GM21360 (cell line): ENCODE data around the gene ZNF202.
"Not testable (repeated sequence)": the region's sequence is repeated elsewhere in the genome, so short reads cannot be mapped to it uniquely, and the experiment has no call there.

Experiments used
- ATAC-seq: cut with Tn5 transposase; IDR thresholded peaks from one replicate; pipeline ENCODE4 v1.9.1; 2021; ENCODE audit warnings: mild to moderate bottlenecking, moderate library complexity; ENCODE audit not compliant: unreplicated experiment

ZNF202 gene

DNA sequence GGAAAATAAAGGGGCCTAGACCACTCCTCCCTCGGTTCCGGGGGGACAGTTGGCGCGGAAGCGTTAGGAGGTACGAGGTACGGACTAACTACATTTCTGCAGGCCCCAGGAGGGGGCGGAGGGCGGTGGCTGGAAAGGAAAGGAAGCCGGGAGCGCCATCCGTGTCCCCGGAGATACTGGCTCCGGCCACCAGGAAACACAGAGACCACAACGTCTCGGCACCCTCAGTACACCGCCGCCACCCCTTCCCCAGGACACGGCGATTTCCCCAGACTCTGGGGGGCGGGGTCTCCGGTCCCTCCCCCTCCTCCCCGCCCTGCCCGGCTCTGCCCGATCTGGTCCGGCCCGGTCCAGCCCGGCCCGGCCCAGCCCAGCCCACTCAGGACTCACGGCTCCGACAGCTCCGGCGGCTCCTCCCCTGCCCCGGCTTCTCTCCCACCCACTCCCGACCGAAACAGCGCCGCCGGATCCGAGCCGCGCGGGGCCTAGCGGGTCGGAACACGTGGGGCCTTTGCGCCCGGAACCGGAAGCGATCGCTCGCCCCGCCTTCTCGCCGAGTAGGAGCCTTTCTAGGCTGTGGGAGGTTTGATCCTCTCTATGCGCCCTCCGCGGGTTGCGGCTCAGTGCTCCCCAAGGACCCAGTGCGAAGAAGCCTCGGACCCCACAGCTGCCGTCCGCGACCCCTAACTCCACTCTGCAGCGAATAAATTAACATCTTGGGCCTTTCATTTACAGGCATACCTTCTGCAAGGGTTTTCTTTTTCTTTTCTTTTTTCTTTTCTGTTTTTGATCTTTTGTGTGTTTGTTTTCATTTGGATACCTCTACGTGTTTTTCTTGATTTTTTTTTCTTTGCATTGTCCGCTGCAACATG lies at the start of gene ZNF202:
ZNF202 (minus strand) TSS at position 502 of the 872 bp plus-strand sequence. CDS start 10,772 bp downstream, outside the sequence.
- ATAC-seq, result peak; percentile 99

DNA sequence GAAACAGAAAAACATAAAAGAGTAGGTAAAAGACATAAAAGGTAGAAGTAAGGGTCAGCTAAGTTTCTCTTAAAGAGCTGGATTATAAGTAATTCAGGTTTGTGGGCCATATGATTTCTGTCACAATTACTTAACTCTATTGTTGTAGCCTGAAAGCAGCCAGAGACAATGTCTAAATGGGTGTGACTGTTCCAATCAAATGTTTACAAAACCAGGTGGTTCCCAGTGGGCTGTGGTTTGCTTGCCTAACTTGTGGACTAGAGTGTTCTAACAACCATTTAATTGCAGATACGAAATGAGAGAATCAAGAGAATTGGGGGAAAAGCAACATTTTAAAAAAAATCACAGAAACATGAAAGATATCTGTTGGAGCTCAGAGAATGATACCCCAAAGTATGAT lies 42.1 kb upstream of the ZNF202 start:
- no peak for ATAC-seq

GRCh38 chr11:123778511-123778910 lies 37.1 kb upstream of the ZNF202 start:
- no peak for ATAC-seq

GRCh38 chr11:123775715-123776549 lies 34.5 kb upstream of the ZNF202 start:
- no peak for ATAC-seq

DNA sequence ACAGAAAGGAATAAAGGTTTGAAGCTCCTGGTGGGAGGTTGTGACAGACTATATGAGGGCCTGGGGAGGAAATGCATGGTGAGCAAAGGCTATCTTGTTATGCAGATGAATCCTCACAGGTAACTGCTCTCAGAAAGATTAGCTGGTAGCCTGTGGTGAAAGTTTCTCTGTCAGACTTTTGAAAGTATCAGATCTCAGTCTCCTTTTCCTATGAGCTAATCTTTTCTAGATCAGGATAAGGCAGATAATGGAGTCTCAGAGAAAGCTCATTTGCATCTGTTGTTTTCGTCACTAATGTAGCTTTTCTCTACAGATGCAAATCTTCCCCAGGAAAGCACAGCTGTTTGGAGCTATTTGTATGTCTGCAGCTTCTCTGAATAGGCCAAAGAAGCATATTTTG lies 33.8 kb upstream of the ZNF202 start:
- ATAC-seq, result no peak

DNA sequence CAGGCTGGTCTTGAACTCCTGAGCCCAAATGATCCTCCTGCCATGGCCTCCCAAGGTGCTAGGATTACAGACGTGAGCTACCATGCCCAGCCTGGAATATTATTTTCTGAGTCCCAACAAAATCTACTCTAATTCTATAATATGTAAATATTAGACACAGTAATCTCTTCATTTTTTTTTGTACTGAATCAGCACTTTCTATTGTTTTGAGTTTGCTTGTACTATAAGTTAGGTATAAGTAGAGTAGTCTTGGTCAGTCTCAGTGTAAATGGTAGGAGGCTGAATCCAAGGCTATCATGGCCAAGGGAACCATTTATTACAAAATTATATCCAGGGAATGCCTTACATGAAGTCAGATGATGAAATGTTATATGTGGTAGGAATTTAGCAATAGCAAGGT lies 32.5 kb upstream of the ZNF202 start:
- ATAC-seq, result no peak

DNA sequence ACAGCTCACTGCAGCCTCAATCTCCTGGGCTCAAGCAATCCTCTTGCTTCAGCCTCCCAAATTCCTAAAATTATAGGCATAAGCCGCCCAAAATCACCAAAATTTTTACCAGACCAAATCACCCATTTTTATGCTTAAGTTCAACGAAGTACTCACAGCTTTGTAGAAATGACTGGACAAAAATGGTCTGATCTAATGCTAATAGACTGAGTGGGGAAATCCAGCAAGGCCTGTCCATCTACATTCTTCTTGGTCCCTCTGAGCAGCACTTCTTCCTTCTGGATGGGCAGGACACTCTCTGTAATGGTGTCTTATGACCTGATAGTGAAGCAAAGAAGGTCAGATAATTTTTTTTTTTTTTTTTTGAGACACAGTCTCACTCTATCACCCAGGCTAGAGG lies 31.6 kb upstream of the ZNF202 start:
- ATAC-seq, result no peak

GRCh38 chr11:123771664-123772063 lies 30.2 kb upstream of the ZNF202 start:
- ATAC-seq, result no peak

DNA sequence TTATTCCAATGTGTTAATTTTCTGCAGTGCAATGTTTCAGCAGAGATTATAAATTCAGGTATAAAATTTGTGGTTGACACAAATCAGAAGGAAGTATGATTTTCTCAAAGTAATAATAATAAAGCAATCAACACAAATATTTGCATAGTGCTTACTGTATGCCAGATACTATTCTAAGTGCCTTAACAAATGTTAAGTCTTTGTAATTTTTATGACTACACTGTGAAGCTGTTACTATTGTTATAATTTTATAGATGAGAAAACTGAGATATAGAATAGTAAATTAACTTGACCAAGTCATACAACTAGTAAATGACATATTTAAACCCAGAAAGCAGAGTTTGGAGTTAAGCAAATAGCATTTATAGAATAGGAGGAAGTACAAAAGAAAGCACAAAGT lies 29.3 kb upstream of the ZNF202 start:
- no peak for ATAC-seq

DNA sequence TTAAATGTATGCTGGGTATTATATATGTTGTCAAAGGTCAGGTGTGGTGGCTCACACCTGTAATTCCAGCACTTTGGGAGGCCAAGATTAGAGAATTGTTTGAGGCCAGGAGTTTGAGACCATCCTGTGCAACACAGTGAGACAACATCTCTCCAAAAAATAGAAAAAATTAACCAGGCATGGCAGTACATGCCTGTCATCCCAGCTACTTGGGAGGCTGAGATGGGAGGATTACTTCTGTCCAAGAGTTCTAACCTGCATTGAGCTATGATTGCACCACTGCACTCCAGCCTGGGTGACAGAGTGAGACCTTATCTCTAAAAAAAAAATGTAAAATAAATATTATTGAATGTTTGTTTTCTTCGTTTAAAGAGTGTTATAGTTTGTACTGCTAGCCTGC lies 24.1 kb upstream of the ZNF202 start:
- ATAC-seq, result no peak

DNA sequence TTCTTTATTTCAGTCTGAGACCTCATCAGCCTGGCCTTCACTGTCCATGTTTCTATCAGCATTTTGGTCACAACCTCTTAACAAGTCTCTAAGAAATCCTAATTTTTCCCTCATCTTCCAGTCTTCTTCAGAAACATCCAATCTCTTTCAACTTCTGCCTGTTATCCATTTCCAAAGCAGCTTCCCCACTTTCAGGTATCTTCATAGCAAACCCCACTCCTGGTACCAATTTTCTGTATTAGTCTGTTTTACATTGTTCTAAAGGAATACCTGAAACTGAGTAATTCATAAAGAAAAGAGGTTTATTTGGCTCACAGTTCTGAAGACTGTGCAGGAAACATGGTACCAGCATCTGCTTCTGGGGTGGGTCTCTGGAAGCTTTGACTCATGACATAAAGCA lies 21.0 kb upstream of the ZNF202 start:
- ATAC-seq, result no peak

DNA sequence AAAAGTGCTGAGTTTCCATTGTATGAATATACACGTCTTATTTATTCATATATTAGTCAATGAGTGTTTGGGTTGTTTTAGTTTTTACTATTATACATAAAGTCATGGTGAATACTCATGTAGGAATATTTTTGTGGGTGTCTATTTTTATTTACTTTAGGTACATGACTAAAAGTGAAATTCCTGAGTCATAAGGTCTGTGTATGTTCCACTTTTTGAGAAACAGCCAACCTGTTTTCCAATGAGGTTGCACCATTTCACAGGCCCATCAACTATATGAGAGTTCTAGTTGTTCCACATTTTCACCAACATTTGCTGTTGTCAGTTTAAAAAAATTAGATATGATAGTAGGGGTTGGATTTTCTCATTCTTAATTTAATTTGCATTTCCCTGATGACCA lies 19.4 kb upstream of the ZNF202 start:
- peak; percentile 94 for ATAC-seq

GRCh38 chr11:123757976-123758375 lies 16.5 kb upstream of the ZNF202 start:
- no peak for ATAC-seq

GRCh38 chr11:123755813-123756212 lies 14.4 kb upstream of the ZNF202 start:
- ATAC-seq, result no peak

DNA sequence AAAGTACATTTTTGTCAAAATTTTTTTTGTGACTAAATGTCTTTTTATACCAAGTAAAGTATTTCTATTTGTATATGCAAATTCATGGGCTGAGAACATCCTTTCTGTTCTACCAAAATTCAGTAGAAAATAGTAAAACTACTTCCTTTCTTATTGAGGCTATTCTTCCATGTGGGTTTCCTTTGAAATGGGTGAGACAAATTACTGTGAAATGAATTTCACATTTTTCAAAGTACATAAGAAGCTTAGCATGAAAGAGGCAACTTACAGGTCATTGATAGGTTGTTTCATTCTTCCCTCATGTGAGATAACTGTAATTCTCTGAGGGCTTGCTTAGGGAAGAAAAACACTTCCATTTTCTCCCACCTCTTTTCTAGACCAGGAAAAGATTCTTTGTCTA lies 13.9 kb upstream of the ZNF202 start:
- no peak for ATAC-seq

DNA sequence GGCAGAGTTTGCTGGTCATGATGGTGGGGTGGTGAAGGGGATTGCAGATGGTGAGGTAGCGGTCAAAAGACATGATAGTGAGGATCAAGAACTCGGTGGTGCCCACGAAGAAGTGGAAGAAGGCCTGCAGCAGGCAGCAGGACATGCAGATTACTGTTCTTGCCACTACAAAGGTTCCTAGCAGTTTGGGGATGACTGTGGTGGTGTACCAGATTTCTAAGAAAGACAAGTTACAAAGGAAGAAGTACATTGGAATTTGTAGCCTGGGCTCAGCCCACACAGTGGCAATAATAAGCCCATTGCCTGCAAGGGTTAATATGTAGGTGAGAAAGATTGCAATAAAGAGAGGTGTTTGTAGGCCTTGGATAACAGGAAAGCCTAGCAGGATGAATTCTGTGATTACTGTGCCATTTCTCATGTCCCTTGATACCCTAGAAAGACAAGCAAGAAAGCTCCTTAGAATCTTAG lies 12.7 kb upstream of the ZNF202 start, which contains the start of gene OR6X1:
OR6X1 (minus strand) TSS at position 418 of the 468 bp plus-strand sequence; CDS start at position 418, 0 bp downstream.
- ATAC-seq, result no peak

DNA sequence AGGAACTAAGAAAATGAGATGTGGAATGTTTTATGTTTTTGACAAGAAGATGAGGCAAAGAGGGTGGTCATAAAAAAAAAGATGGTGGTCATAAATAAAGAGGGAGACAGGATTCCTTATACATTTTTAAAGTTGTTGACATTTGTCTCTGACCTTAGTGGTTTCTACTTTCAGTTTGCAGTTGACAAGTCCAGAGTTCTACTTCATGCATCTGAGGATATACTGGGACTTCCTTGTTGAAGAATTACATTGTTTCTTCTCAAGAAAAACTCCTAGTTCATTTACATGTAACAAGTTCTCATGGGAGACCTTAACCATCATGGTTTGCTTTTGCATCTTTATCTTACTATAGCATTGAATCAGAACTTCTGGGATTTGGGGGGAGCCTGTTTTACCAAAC lies 11.7 kb upstream of the ZNF202 start:
- no peak for ATAC-seq

GRCh38 chr11:123751781-123752180 lies 10.3 kb upstream of the ZNF202 start:
- ATAC-seq, result no peak

GRCh38 chr11:123748349-123748748 lies 6.9 kb upstream of the ZNF202 start:
- ATAC-seq, result not testable (repeated sequence)

DNA sequence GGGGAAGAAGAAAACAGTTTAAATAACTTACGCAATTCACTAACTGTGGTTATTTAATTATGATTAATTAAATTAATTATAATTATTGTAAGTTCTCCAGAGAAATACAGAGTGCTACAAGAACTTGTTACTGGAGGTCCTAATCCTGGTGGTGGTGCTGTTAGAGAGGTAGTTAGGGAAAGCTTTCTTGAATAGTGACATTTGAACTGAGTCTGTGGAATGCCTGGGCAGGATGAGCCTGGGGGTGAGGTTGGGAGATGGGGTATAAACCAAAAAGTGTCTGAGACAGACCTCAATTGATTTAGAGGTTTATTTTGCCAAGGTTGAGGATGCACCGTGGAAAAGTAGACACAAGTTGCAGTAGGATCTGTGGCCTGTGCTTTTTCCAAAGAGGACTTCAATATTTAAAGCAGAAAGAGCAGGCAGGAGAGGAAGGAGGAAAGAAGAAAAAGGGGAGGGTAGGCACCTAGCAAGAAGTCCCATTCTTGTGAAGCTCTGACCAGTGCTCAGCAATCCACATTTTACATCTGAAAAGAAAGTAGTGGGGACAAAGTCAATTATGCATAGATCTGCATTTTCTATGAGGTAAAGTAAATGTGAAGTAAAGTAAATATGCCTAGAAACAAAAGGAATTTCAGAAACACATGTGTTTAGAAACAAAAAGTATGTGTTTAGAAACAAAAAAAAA lies 4.4 kb upstream of the ZNF202 start:
- no peak for ATAC-seq

- no peak for ATAC-seq
Observed at GRCh38 chr11:123742724-123743120, 1.3 kb upstream of the ZNF202 start.
